ENCODE measurements around the gene GET4.

DNA sequence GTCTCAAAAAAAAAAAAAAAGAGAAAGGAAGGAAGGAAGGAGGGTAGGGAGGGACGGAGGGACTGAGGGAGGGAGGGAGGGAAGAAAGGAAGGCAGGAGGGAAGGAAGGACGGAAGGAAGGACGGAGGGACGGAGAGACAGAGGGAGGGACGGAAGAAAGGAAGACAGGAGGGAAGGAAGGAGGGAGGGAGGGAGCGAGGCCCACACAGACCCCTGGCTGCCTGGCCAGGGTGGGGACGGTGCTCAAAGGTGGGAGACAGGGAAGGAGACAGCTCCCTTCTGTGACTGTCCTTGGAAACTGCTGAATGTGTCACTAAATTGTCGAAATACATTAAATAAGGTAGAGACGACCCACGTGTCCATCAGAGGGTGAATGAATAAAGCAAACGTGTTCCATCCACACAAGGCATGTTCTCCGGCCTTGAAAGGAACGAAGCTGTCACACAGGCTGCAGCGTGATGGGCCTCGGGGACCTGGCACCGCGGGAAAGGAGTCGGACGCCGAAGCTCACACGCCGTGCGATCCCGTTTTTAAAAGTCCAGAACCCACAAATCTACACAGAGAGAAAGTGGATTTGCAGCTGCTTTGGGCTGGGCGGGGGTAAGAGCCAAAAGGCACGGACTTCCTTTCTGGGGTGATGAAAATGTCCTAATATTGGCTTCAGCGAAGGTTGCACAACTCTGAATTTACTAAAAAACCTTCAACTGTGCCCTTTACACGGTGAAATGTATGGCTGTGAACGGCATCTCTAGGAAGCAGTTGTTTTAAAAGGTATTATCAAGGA, 54.8 kb downstream of the GET4 start:
- TF ChIP-seq, protein P1, sequence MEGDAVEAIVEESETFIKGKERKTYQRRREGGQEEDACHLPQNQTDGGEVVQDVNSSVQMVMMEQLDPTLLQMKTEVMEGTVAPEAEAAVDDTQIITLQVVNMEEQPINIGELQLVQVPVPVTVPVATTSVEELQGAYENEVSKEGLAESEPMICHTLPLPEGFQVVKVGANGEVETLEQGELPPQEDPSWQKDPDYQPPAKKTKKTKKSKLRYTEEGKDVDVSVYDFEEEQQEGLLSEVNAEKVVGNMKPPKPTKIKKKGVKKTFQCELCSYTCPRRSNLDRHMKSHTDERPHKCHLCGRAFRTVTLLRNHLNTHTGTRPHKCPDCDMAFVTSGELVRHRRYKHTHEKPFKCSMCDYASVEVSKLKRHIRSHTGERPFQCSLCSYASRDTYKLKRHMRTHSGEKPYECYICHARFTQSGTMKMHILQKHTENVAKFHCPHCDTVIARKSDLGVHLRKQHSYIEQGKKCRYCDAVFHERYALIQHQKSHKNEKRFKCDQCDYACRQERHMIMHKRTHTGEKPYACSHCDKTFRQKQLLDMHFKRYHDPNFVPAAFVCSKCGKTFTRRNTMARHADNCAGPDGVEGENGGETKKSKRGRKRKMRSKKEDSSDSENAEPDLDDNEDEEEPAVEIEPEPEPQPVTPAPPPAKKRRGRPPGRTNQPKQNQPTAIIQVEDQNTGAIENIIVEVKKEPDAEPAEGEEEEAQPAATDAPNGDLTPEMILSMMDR (IDR thresholded peaks at IDR 0.05): no peak
- TF ChIP-seq POLR2A (IDR thresholded peaks at IDR 0.05): no peak

All from right lobe of liver (tissue), 4 donors.